Activated CD8-positive, alpha-beta T cell treated with anti-CD3 and anti-CD28 coated beads for 36 hours (primary cell): ENCODE measurements around the gene SART3. TPM values are rescaled to one million over a fixed set of nuclear protein-coding genes. Genes with fewer than 3 reads are reported as not detected.

Experiments used
- ATAC-seq: fragments of 200-7000 bp; cut with Tn5 transposase; one replicate; pipeline ENCODE4 v1.10.0; 2021; ENCODE audit warnings: mild to moderate bottlenecking, moderate library complexity
- CTCF ChIA-PET: fragments of 350-600 bp; sonication (Branson Sonifier 250); formaldehyde crosslinking; loops from one replicate; lab custom pipeline; 2021; ENCODE audit warnings: antibody characterized with exemption; lab: Charles Lee
- POLR2A ChIA-PET: fragments of 350-600 bp; sonication (Branson Sonifier 250); formaldehyde crosslinking; loops from one replicate; lab custom pipeline; 2021; ENCODE audit warnings: antibody characterized with exemption; lab: Charles Lee
- DNase-seq: peaks from one replicate; pipeline ENCODE4 v3.0.0-alpha.2; 2020
- H3K27ac Mint-ChIP-seq: one replicate; pipeline ENCODE4 v1.8.0; 2021; ENCODE audit warnings: mild to moderate bottlenecking, mixed read lengths
- H3K27me3 Mint-ChIP-seq: one replicate; pipeline ENCODE4 v1.8.0; 2021; ENCODE audit warnings: mixed read lengths
- H3K36me3 Mint-ChIP-seq: one replicate; pipeline ENCODE4 v1.8.0; 2021; ENCODE audit warnings: low read depth, mixed read lengths
- H3K4me1 Mint-ChIP-seq: one replicate; pipeline ENCODE4 v1.8.0; 2021; ENCODE audit warnings: low read depth, mixed read lengths
- H3K4me3 Mint-ChIP-seq: one replicate; pipeline ENCODE4 v1.8.0; 2021; ENCODE audit warnings: mild to moderate bottlenecking, moderate library complexity, mixed read lengths
- H3K9me3 Mint-ChIP-seq: one replicate; pipeline ENCODE4 v1.8.0; 2021; ENCODE audit warnings: mixed read lengths
- intact Hi-C: fragments of 100-400 bp; cut with micrococcal nuclease; formaldehyde crosslinking; loops from one replicate; pipeline ENCODE4 v1.10.0; 2022
- total RNA-seq, 2 experiments: library from RNA; stranded (reverse); gene quantifications; one replicate each; pipeline ENCODE4 v1.2.3, GENCODE V29; 2021
- TF ChIP-seq, protein P1 (sequence below): fragments of 200-600 bp; IDR thresholded peaks from one replicate; pipeline ENCODE4 v1.8.0; 2022; ENCODE audit warnings: antibody characterized with exemption, mild to moderate bottlenecking

SART3 gene
- total RNA-seq, 2 experiments from 2014 or later = 80.1 to 81.4 TPM

DNA sequence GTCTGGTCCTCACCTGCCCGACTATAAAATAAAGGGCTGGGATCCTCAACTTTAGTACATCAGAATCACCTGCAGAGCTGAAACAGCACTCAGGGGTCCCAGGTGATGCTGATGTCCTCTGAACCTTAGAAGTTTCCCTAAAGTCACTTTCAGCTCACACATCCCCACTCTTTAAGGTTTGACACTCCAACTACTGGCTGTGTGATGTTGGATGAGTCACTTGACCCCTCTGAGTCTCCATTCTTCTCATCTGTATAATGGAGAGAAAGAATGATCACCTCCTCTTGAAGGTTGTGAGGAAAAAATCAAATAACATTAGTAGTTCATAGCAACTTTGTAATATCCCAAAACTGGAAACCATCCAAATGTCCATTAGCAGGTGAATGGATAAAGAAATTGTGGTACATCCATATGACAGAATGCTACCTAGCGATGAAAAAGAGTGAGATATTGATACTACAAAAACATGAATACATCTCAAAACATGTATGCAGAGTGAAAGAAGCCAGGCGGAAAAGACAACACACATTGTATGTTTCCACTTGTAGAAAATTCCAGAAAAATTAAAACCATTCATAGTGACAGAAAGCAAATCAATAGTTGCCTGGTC lies 23.6 kb upstream of the SART3 start:
- DNase-seq = no peak
- CTCF ChIA-PET = interaction anchor here (0.7 kb wide), 1 partner anchor 26 kb away, joined by 3 read pairs; no protein-coding TSS in a partner anchor
- ATAC-seq = peak; percentile 39
- H3K27ac Mint-ChIP-seq = no peak overlapping the region
- H3K4me1 Mint-ChIP-seq = no peaks in the 10 kb centered on the region
- H3K9me3 Mint-ChIP-seq = no peaks in the 10 kb centered on the region
- H3K27me3 Mint-ChIP-seq = no peaks in the 10 kb centered on the region
- TF ChIP-seq, protein P1, sequence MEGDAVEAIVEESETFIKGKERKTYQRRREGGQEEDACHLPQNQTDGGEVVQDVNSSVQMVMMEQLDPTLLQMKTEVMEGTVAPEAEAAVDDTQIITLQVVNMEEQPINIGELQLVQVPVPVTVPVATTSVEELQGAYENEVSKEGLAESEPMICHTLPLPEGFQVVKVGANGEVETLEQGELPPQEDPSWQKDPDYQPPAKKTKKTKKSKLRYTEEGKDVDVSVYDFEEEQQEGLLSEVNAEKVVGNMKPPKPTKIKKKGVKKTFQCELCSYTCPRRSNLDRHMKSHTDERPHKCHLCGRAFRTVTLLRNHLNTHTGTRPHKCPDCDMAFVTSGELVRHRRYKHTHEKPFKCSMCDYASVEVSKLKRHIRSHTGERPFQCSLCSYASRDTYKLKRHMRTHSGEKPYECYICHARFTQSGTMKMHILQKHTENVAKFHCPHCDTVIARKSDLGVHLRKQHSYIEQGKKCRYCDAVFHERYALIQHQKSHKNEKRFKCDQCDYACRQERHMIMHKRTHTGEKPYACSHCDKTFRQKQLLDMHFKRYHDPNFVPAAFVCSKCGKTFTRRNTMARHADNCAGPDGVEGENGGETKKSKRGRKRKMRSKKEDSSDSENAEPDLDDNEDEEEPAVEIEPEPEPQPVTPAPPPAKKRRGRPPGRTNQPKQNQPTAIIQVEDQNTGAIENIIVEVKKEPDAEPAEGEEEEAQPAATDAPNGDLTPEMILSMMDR = no peak
- intact Hi-C loops = no loop called here
- POLR2A ChIA-PET = interaction anchor here (0.8 kb wide), 1 partner anchor 28 kb away, joined by 3 read pairs; no protein-coding TSS in a partner anchor
- H3K4me3 Mint-ChIP-seq = no peak overlapping the region
- no peaks in the 10 kb centered on the region for H3K36me3 Mint-ChIP-seq

DNA sequence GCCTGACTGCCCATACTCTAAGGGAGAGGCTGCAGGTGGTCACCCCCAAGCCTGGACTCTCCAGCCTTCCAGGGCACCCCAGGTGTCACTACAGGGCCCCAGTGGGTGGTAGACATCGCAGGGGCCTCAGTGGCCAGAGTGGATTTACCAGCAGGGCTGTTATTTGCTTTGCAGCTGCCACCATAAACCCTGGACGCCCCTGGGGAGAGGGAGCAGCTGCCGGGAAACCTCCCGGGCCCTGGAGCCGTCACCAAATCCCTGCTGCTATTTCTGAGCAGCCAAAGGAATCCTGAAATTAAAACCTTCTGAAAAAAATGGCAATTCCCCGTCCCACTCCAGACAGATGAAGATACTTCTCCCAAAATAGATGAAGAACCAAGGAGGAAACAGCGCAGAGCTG lies 23.0 kb upstream of the SART3 start:
- no peaks in the 10 kb centered on the region for H3K27me3 Mint-ChIP-seq
- CTCF ChIA-PET = interaction anchor here (0.7 kb wide), 1 partner anchor 27 kb away, joined by 3 read pairs; no protein-coding TSS in a partner anchor
- no peak for DNase-seq
- H3K4me3 Mint-ChIP-seq = no peak overlapping the region
- intact Hi-C loops = no loop called here
- no peak overlapping the region for H3K27ac Mint-ChIP-seq
- TF ChIP-seq, protein P1 = no peak
- ATAC-seq = no peak
- H3K4me1 Mint-ChIP-seq = peaks cover 1% of the 10 kb centered on the region
- H3K9me3 Mint-ChIP-seq = peaks cover 1% of the 10 kb centered on the region
- POLR2A ChIA-PET = interaction anchor here (0.8 kb wide), 1 partner anchor 29 kb away, joined by 3 read pairs; no protein-coding TSS in a partner anchor
- no peaks in the 10 kb centered on the region for H3K36me3 Mint-ChIP-seq

DNA sequence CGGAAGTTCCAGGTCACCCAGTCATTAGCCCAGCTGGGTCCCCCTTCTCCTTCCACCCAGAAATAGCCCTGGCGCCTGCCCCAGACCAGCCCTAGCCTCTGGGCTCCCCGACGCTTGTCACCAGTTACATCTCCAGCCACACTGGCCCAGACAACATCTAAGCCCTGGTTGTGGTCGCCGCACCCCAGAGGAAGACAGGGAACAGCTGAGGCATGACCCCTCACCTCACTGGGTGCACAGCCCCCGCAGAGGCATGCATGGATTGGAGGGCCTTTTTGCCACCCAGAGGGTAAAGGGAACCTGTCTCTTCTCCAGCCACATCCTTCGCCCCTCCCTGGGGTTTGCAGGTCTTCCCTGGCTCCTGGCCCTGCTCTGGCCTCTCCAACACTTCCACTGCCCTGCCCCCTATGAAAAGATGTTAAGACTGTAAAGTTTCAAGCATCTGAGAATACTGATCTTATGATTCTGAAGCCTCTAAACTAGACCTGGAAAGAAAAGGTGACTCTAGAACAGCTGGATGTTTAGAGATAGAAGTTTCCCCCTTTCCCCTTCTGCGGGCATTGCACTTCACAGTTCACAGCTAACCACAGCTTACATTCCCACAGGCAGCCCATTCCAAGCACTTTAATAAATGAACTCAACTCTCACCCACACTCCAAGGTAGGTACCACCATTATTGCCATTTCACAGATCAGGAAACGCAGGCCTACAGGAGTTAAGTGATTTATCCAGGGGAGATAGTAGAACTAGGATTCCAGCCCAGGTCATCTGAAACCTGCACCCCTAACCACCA lies 22.2 kb upstream of the SART3 start:
- ChIA-PET CTCF (interaction anchor here (1.0 kb wide), 1 partner anchor 11 kb away, joined by 3 read pairs; no protein-coding TSS in a partner anchor), POLR2A (no interaction called here)
- Mint-ChIP-seq H3K4me1 (peaks cover 4% of the 10 kb centered on the region), H3K36me3 (no peaks in the 10 kb centered on the region), H3K4me3 (no peak overlapping the region), H3K9me3 (peaks cover 6% of the 10 kb centered on the region), H3K27me3 (no peaks in the 10 kb centered on the region), H3K27ac (no peak overlapping the region)
- TF ChIP-seq, protein P1 = no peak
- intact Hi-C loops = no loop called here
- DNase-seq (no peak), ATAC-seq (no peak)

DNA sequence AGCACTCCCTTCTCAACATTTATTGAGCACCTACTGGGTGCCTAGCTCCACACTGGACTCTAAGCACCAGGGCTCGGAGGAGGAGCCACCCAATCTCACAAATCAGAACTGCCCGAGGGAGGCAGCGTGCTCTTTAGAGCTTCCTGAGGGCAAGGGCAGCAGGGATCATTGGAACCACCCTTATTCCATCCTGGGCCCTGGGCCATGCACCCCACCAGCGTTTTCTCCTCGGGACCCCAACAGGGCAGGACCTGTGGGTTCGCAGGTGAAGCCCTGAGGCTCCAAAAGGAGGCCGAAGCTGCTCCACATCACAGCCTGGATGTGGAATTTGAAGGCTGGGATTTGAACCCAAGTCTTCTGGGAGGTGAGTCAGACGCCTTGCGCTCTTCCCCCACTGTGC lies 21.5 kb upstream of the SART3 start:
- intact Hi-C loops = no loop called here
- CTCF ChIA-PET = interaction anchor here (0.8 to 1.0 kb wide), 2 partner anchors 11 to 221 kb away, joined by 3 read pairs; no protein-coding TSS in a partner anchor
- DNase-seq (no peak), ATAC-seq (no peak)
- H3K36me3 Mint-ChIP-seq = no peaks in the 10 kb centered on the region
- TF ChIP-seq, protein P1 = no peak
- no peaks in the 10 kb centered on the region for H3K27me3 Mint-ChIP-seq
- H3K4me3 Mint-ChIP-seq = no peak overlapping the region
- H3K9me3 Mint-ChIP-seq = peaks cover 6% of the 10 kb centered on the region
- H3K27ac Mint-ChIP-seq = no peak overlapping the region
- H3K4me1 Mint-ChIP-seq = peaks cover 4% of the 10 kb centered on the region
- POLR2A ChIA-PET = no interaction called here
